B cell (primary cell): ENCODE data around the gene WNT1. TPM values are rescaled to one million over a fixed set of nuclear protein-coding genes. Genes with fewer than 3 reads are reported as not detected.

Source experiments
- ATAC-seq: fragments of 200-7000 bp; cut with Tn5 transposase; one replicate; pipeline ENCODE4 v1.10.0; 2021; ENCODE audit warnings: low read depth, mild to moderate bottlenecking, moderate number of reproducible peaks, moderate library complexity
- CTCF ChIA-PET: fragments of 350-600 bp; sonication (Branson Sonifier 250); formaldehyde crosslinking; loops from one replicate; lab custom pipeline; 2021; ENCODE audit warnings: antibody characterized with exemption, inconsistent platforms; lab: Charles Lee
- POLR2A ChIA-PET: fragments of 350-600 bp; sonication (Branson Sonifier 250); formaldehyde crosslinking; loops from one replicate; lab custom pipeline; 2021; ENCODE audit warnings: antibody characterized with exemption; lab: Charles Lee
- DNase-seq: peaks from one replicate; pipeline ENCODE4 v3.0.0; 2013
- H2AFZ ChIP-seq: 2 replicates; pipeline ENCODE4 v1.6.1; 2012; ENCODE audit warnings: mild to moderate bottlenecking, low read depth, low read length; ENCODE audit not compliant: insufficient read depth, poor library complexity, severe bottlenecking
- H3K27ac ChIP-seq, 2 donors: 1 replicate in 1 of 2; 2 replicates in 1 of 2; pipeline ENCODE4 v1.5.1; 2012 to 2013; ENCODE audit warnings: low read length in 2 of 2, mild to moderate bottlenecking in 2 of 2, moderate library complexity in 1 of 2
- H3K27me3 ChIP-seq, 4 experiments: fragments of 200-600 bp in 1 of 4; sonication (generic) in 1 of 4; replicated peaks in 1 of 4; 1 replicate in 2 of 4; 2 replicates in 2 of 4; pipeline versions ENCODE4 v1.6.1 to v1.7.0; 2013 to 2016; ENCODE audit warnings: low read length in 3 of 4, mild to moderate bottlenecking in 2 of 4, mixed read lengths in 1 of 4, moderate library complexity in 1 of 4; ENCODE audit not compliant: insufficient read depth in 4 of 4, control insufficient read depth in 3 of 4; ENCODE audit errors: control extremely low read depth in 1 of 4
- H3K36me3 ChIP-seq, 2 experiments: replicated peaks in 1 of 2; 1 replicate in 1 of 2; 2 replicates in 1 of 2; pipeline versions ENCODE4 v1.6.1 to v1.7.1; 2013; ENCODE audit warnings: low read length in 1 of 2; ENCODE audit not compliant: insufficient read depth in 2 of 2, control insufficient read depth in 1 of 2; ENCODE audit errors: control extremely low read depth in 1 of 2, extremely low read depth in 1 of 2
- H3K4me1 ChIP-seq, 2 donors: fragments of 200-600 bp in 1 of 2; sonication (generic) in 1 of 2; 1 replicate in 1 of 2; 2 replicates in 1 of 2; pipeline versions ENCODE4 v1.5.1 to v1.6.1; 2013 to 2017; ENCODE audit warnings: low read length in 2 of 2; ENCODE audit not compliant: control insufficient read depth in 2 of 2, insufficient read depth in 2 of 2
- H3K4me2 ChIP-seq: replicated peaks from 2 replicates; pipeline ENCODE3; 2012; ENCODE audit warnings: mild to moderate bottlenecking, low read depth, low read length; ENCODE audit not compliant: poor library complexity, severe bottlenecking
- H3K4me3 ChIP-seq, 5 experiments: fragments of 200-600 bp in 1 of 5; sonication (generic) in 1 of 5; 1 replicate in 3 of 5; 2 replicates in 2 of 5; pipeline versions ENCODE4 v1.5.1 to v1.7.0; 2011 to 2016; ENCODE audit warnings: low read length in 4 of 5, mild to moderate bottlenecking in 4 of 5, low read depth in 2 of 5, control low read depth in 1 of 5, moderate library complexity in 1 of 5; ENCODE audit not compliant: insufficient read depth in 1 of 5; ENCODE audit errors: control extremely low read depth in 1 of 5, extremely low read depth in 1 of 5
- H3K79me2 ChIP-seq: fragments of 200-600 bp; sonication (generic); one replicate; pipeline ENCODE4 v1.6.0; 2016; ENCODE audit warnings: low read length; ENCODE audit not compliant: control insufficient read depth, insufficient read depth
- H3K9ac ChIP-seq: fragments of 200-600 bp; sonication (generic); 2 replicates; pipeline ENCODE4 v1.6.1; 2017; ENCODE audit warnings: mild to moderate bottlenecking, low read length, moderate library complexity
- H3K9me3 ChIP-seq, 3 donors: one replicate each; pipeline versions ENCODE4 v1.6.1 to v1.7.1; 2013; ENCODE audit warnings: low read length in 2 of 3; ENCODE audit not compliant: control insufficient read depth in 2 of 3, insufficient read depth in 1 of 3; ENCODE audit errors: control extremely low read depth in 1 of 3
- H4K20me1 ChIP-seq: 2 replicates; pipeline ENCODE4 v1.6.0; 2012; ENCODE audit warnings: mild to moderate bottlenecking, low read length; ENCODE audit not compliant: insufficient read depth, control insufficient read depth, poor library complexity, severe bottlenecking
- H3K27ac Mint-ChIP-seq: one replicate; pipeline ENCODE4 v1.8.0; 2021; ENCODE audit warnings: mixed read lengths
- H3K27me3 Mint-ChIP-seq: one replicate; pipeline ENCODE4 v1.8.0; 2021; ENCODE audit warnings: mixed read lengths
- H3K4me1 Mint-ChIP-seq: one replicate; pipeline ENCODE4 v1.8.0; 2021; ENCODE audit warnings: mixed read lengths
- H3K4me3 Mint-ChIP-seq: one replicate; pipeline ENCODE4 v1.8.0; 2021; ENCODE audit warnings: mixed read lengths
- H3K9me3 Mint-ChIP-seq: one replicate; pipeline ENCODE4 v1.8.0; 2022; ENCODE audit warnings: mixed read lengths; ENCODE audit not compliant: insufficient read depth
- EZH2 ChIP-seq: IDR thresholded peaks from 2 replicates; pipeline ENCODE4 v1.6.1; 2012; ENCODE audit warnings: borderline replicate concordance, low read depth, mild to moderate bottlenecking, moderate library complexity, low read length; ENCODE audit not compliant: insufficient read depth, poor library complexity, severe bottlenecking
- WGBS: methylation state at CpG from one replicate; pipeline ENCODE4 v1.1.5; 2013; ENCODE audit warnings: missing lambda C conversion rate; ENCODE audit not compliant: insufficient coverage; 5-methylcytosine and 5-hydroxymethylcytosine counted together
- intact Hi-C: fragments of 100-400 bp; cut with micrococcal nuclease; formaldehyde crosslinking; loops from one replicate; pipeline ENCODE4 v1.10.0; 2022
- polyA plus RNA-seq: library from polyadenylated mRNA; depleted of rRNA; stranded (reverse); fragments of >200 nt; gene quantifications from 2 replicates; pipeline ENCODE4 v1.2.3, GENCODE V29; 2012
- total RNA-seq, 2 donors: library from RNA; stranded (reverse); fragments of 120-200 nt in 1 of 2; gene quantifications; 1 replicate in 1 of 2; 2 replicates in 1 of 2; pipeline versions ENCODE4 v1.2.3 to v1.2.4, GENCODE V29; 2013 to 2022
- TF ChIP-seq, protein P1 (sequence below): fragments of 200-600 bp; IDR thresholded peaks from one replicate; pipeline ENCODE4 v1.8.0; 2022; ENCODE audit warnings: antibody characterized with exemption, mild to moderate bottlenecking

WNT1 gene
- total and polyA plus RNA-seq, 2 donors (not counting 1 experiment from before 2014, with no cell fraction given), result 0.55 TPM; not detected in 1

DNA sequence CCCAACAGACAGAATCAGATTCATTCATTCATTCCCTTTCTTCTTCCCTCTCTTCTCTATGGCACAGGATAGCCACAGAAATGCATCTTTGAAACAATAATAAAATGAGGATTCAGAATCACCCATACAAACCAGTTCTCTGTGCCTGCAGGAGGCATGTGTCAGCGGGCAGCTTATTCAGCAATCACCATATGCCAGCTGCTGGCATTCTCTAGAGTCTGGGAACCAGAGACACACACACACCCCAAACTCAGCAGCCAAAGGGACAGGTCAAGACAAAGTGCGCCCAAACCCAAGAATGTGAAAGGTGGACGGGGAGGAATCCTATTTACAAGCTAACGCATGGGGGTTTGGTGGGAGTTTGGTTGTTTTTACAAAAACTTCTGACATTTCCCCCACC, 34.9 kb upstream of the WNT1 start:
- DNase-seq, result no peak
- intact Hi-C loops, result no loop called here

DNA sequence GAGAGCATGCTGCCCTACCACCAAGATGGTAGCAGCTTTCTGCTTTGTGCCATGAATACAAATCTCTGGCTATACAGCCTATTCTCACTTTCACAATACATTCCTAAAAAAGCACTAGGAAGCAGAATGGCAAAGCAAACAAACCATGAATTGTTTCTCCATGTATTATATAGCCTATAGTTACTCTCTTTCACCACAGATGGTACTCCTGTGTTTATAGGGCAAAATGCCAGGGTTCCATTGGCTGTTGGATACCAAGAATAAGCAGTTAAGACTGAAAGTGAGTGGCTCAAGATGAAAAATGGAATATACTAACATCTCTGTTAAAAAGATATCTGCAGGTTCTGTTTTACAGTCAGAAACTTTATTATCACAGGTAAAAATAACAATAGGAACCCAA, 31.9 kb upstream of the WNT1 start:
- Mint-ChIP-seq H3K4me1 (peaks cover 5% of the 10 kb centered on the region), H3K27me3 (no peaks in the 10 kb centered on the region), H3K27ac (no peak overlapping the region), H3K9me3 (no peaks in the 10 kb centered on the region), H3K4me3 (no peak overlapping the region)
- Histone ChIP-seq H2AFZ (no peak overlapping the region), H3K27me3 (no peaks in the 10 kb centered on the region), H3K4me3 (no peak overlapping the region), H3K9me3 (no peaks in the 10 kb centered on the region), H3K27ac (no peak overlapping the region), H4K20me1 (peaks cover 48% of the 10 kb centered on the region), H3K36me3 (peaks cover 2 to 7% of the 10 kb centered on the region in 2 experiments), H3K9ac (no peak overlapping the region), H3K4me2 (no peak overlapping the region), H3K4me1 (no peaks in the 10 kb centered on the region), H3K79me2 (peaks cover 51% of the 10 kb centered on the region)
- DNase-seq (no peak), ATAC-seq (no peak)
- ChIA-PET POLR2A (no interaction called here), CTCF (interaction anchor here (0.7 to 1.4 kb wide), 2 partner anchors 10 to 13 kb away, joined by 3 to 11 read pairs; no protein-coding TSS in a partner anchor)
- TF ChIP-seq EZH2, result no peak
- TF ChIP-seq, protein P1, sequence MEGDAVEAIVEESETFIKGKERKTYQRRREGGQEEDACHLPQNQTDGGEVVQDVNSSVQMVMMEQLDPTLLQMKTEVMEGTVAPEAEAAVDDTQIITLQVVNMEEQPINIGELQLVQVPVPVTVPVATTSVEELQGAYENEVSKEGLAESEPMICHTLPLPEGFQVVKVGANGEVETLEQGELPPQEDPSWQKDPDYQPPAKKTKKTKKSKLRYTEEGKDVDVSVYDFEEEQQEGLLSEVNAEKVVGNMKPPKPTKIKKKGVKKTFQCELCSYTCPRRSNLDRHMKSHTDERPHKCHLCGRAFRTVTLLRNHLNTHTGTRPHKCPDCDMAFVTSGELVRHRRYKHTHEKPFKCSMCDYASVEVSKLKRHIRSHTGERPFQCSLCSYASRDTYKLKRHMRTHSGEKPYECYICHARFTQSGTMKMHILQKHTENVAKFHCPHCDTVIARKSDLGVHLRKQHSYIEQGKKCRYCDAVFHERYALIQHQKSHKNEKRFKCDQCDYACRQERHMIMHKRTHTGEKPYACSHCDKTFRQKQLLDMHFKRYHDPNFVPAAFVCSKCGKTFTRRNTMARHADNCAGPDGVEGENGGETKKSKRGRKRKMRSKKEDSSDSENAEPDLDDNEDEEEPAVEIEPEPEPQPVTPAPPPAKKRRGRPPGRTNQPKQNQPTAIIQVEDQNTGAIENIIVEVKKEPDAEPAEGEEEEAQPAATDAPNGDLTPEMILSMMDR, result no peak
- intact Hi-C loops, result no loop called here

More for the DNA sequence above, 34.9 kb upstream of the WNT1 start:
- TF ChIP-seq EZH2, result no peak
- TF ChIP-seq, protein P1, result no peak
- Mint-ChIP-seq H3K4me1 (peaks cover 31% of the 10 kb centered on the region), H3K27me3 (no peaks in the 10 kb centered on the region), H3K4me3 (no peak overlapping the region), H3K27ac (no peak overlapping the region), H3K9me3 (no peaks in the 10 kb centered on the region)
- no peaks in the 10 kb centered on the region for H3K9me3 ChIP-seq
- CTCF ChIA-PET, result interaction anchor here (0.8 to 1.7 kb wide), 3 partner anchors 14 to 145 kb away, joined by 3 to 5 read pairs (median 3); partner anchors contain the start of gene ARF3
- no peak overlapping the region for H3K9ac ChIP-seq
- peaks cover 26% of the 10 kb centered on the region for H3K79me2 ChIP-seq
- no peaks in the 10 kb centered on the region for H3K27me3 ChIP-seq
- H3K4me2 ChIP-seq, result no peak overlapping the region
- H2AFZ ChIP-seq, result no peak overlapping the region
- peaks cover 12 to 19% of the 10 kb centered on the region in 2 experiments for H3K36me3 ChIP-seq
- no peak overlapping the region for H3K27ac ChIP-seq
- H3K4me1 ChIP-seq, result peaks cover 16 to 26% of the 10 kb centered on the region in 2 donors
- H4K20me1 ChIP-seq, result peaks cover 20% of the 10 kb centered on the region
- ATAC-seq, result no peak
- POLR2A ChIA-PET, result no interaction called here
- no peak overlapping the region for H3K4me3 ChIP-seq
- WGBS, result 100% methylated on average over 1 of the region's 4 CpGs
